GM21447 (cell line): ENCODE measurements around the gene GSX2.
"Not testable (repeated sequence)": the region's sequence is repeated elsewhere in the genome, so short reads cannot be mapped to it uniquely, and the experiment has no call there.

Source experiments
- ATAC-seq: cut with Tn5 transposase; IDR thresholded peaks from one replicate; pipeline ENCODE4 v1.9.1; 2021; ENCODE audit not compliant: unreplicated experiment

GSX2 gene

GRCh38 chr4:54099748-54100574, at the start of gene GSX2:
TSS of gene GSX2 (plus strand) at chr4:54100163. CDS start at chr4:54100345, 182 bp downstream.
- ATAC-seq: no peak

GRCh38 chr4:54050214-54050904, 49.6 kb upstream of the GSX2 start:
- no peak for ATAC-seq

- ATAC-seq: not testable (repeated sequence)
Observed at GRCh38 chr4:54053322-54053721, 46.6 kb upstream of the GSX2 start.

- no peak for ATAC-seq
Observed at GRCh38 chr4:54054501-54054900, 45.5 kb upstream of the GSX2 start.

GRCh38 chr4:54055494-54055893, 44.5 kb upstream of the GSX2 start:
- ATAC-seq: no peak

GRCh38 chr4:54056360-54056759, 43.6 kb upstream of the GSX2 start:
- ATAC-seq: no peak

- peak; percentile 52 for ATAC-seq
Observed at GRCh38 chr4:54058171-54058570, 41.8 kb upstream of the GSX2 start.

- ATAC-seq: no peak
Observed at GRCh38 chr4:54060116-54060515, 39.8 kb upstream of the GSX2 start.

GRCh38 chr4:54061067-54061466, 38.9 kb upstream of the GSX2 start:
- no peak for ATAC-seq

- no peak for ATAC-seq
Observed at GRCh38 chr4:54061873-54062272, 38.1 kb upstream of the GSX2 start.

GRCh38 chr4:54062392-54062791, 37.6 kb upstream of the GSX2 start:
- no peak for ATAC-seq

GRCh38 chr4:54063229-54063628, 36.7 kb upstream of the GSX2 start:
- ATAC-seq: no peak

- peak; percentile 36 for ATAC-seq
Observed at GRCh38 chr4:54063737-54064316, 36.1 kb upstream of the GSX2 start.

GRCh38 chr4:54064317-54065111, 35.4 kb upstream of the GSX2 start, which contains the start of gene CHIC2:
TSS of gene CHIC2 (minus strand) at chr4:54064605. CDS start at chr4:54064300, 305 bp downstream.
- ATAC-seq: peak; percentile 93

GRCh38 chr4:54065282-54066087, 34.5 kb upstream of the GSX2 start:
- no peak for ATAC-seq

GRCh38 chr4:54066088-54066415, 33.9 kb upstream of the GSX2 start:
- no peak for ATAC-seq

GRCh38 chr4:54066718-54067129, 33.2 kb upstream of the GSX2 start:
- ATAC-seq: no peak

GRCh38 chr4:54067166-54067565, 32.8 kb upstream of the GSX2 start:
- no peak for ATAC-seq

- ATAC-seq: no peak
Observed at GRCh38 chr4:54073271-54073880, 26.6 kb upstream of the GSX2 start.

- ATAC-seq: no peak
Observed at GRCh38 chr4:54074381-54074780, 25.6 kb upstream of the GSX2 start.
